Caco-2 (cell line): Measurements from ENCODE around the gene BDKRB1. TPM values are rescaled to one million over a fixed set of nuclear protein-coding genes. Genes with fewer than 3 reads are reported as not detected.

Experiments
- BruUV-seq: library from RNA; stranded (reverse); fragments of 400-500 nt; replicated peaks from 2 replicates; lab custom pipeline; 2021; lab: Mats Ljungman, UMichigan
- CTCF ChIA-PET: fragments of 300-600 bp; sonication (Branson Sonifier 250); formaldehyde crosslinking; loops from one replicate; lab custom pipeline; 2022; ENCODE audit warnings: antibody characterized with exemption; lab: Charles Lee
- POLR2A ChIA-PET: fragments of 300-600 bp; sonication (Branson Sonifier 250); formaldehyde crosslinking; loops from one replicate; lab custom pipeline; 2022; ENCODE audit warnings: antibody characterized with exemption; lab: Charles Lee
- DNase-seq, 2 experiments: peaks; one replicate each; pipeline versions ENCODE4 v3.0.0 to v3.0.0-alpha.2; 2020 to 2022
- H3K27me3 ChIP-seq: replicated peaks from 2 replicates; pipeline ENCODE4 v1.6.0; 2011; ENCODE audit warnings: low read length; ENCODE audit not compliant: control insufficient read depth, insufficient read depth
- H3K36me3 ChIP-seq: 2 replicates; pipeline ENCODE4 v1.5.1; 2011; ENCODE audit warnings: low read length; ENCODE audit not compliant: control insufficient read depth, insufficient read depth
- H3K4me1 ChIP-seq: fragments of 250-450 bp; sonication (Bioruptor Pico); 2 replicates; pipeline ENCODE4 v1.5.1; 2020; ENCODE audit warnings: mild to moderate bottlenecking
- H3K4me3 ChIP-seq: 2 replicates; pipeline ENCODE4 v1.5.1; 2011; ENCODE audit warnings: low read depth, mild to moderate bottlenecking, control low read depth, low read length
- H3K9me3 ChIP-seq: fragments of 250-450 bp; sonication (Bioruptor Pico); 2 replicates; pipeline ENCODE4 v1.5.1; 2020; ENCODE audit warnings: mild to moderate bottlenecking, moderate library complexity
- H3K27ac Mint-ChIP-seq: one replicate; pipeline ENCODE4 v1.8.0; 2022; ENCODE audit warnings: mixed read lengths; ENCODE audit not compliant: unreplicated experiment
- H3K27me3 Mint-ChIP-seq: one replicate; pipeline ENCODE4 v1.8.0; 2022; ENCODE audit warnings: mixed read lengths; ENCODE audit not compliant: insufficient read depth, unreplicated experiment
- H3K36me3 Mint-ChIP-seq: one replicate; pipeline ENCODE4 v1.8.0; 2022; ENCODE audit warnings: mild to moderate bottlenecking, mixed read lengths; ENCODE audit not compliant: insufficient read depth, unreplicated experiment
- H3K4me1 Mint-ChIP-seq: one replicate; pipeline ENCODE4 v1.8.0; 2022; ENCODE audit warnings: low read depth, mixed read lengths; ENCODE audit not compliant: unreplicated experiment
- H3K4me3 Mint-ChIP-seq: one replicate; pipeline ENCODE4 v1.8.0; 2022; ENCODE audit warnings: mild to moderate bottlenecking, moderate library complexity, mixed read lengths; ENCODE audit not compliant: unreplicated experiment
- H3K9me3 Mint-ChIP-seq: one replicate; pipeline ENCODE4 v1.8.0; 2022; ENCODE audit warnings: mixed read lengths; ENCODE audit not compliant: unreplicated experiment
- CTCF ChIP-seq, 2 experiments: fragments of 200-600 bp in 1 of 2; IDR thresholded peaks; 1 replicate in 1 of 2; 2 replicates in 1 of 2; pipeline versions ENCODE4 v1.5.1 to v1.8.0; 2011 to 2022; ENCODE audit warnings: antibody characterized with exemption in 1 of 2, control low read depth in 1 of 2, inconsistent platforms in 1 of 2, low read depth in 1 of 2, low read length in 1 of 2, mild to moderate bottlenecking in 1 of 2, moderate library complexity in 1 of 2; ENCODE audit not compliant: insufficient read depth in 1 of 2, severe bottlenecking in 1 of 2, unreplicated experiment in 1 of 2
- intact Hi-C: fragments of 100-400 bp; cut with micrococcal nuclease; formaldehyde crosslinking; loops from one replicate; pipeline ENCODE4 v1.10.0; 2022; ENCODE audit not compliant: unreplicated experiment
- total RNA-seq: library from RNA; stranded (reverse); gene quantifications from 2 replicates; pipeline ENCODE4 v1.2.3, GENCODE V29; 2022

Gene BDKRB1
- total RNA-seq, 1 experiment from 2014 or later: 0.18 TPM

GRCh38 chr14:96231056-96231455, 25.0 kb upstream of the BDKRB1 start:
- no TSS peak for BruUV-seq
- H3K27me3 Mint-ChIP-seq: no peaks in the 10 kb centered on the region
- ChIA-PET POLR2A (no interaction called here), CTCF (no interaction called here)
- H3K4me3 ChIP-seq: no peak overlapping the region
- 0 out of 2 replicates have a peak, but pooled peaks cover 8% of the 10 kb centered on the region for H3K4me1 ChIP-seq
- no peaks in the 10 kb centered on the region for H3K36me3 Mint-ChIP-seq
- intact Hi-C loops: no loop called here
- no peak overlapping the region for H3K27ac Mint-ChIP-seq
- TF ChIP-seq CTCF (IDR thresholded peaks at IDR 0.05; ENCODE audit: insufficient read depth in 1 of 2, low read depth in 1 of 2, low read length in 1 of 2, severe bottlenecking in 1 of 2, unreplicated experiment in 1 of 2): no peak
- no peaks in the 10 kb centered on the region for H3K27me3 ChIP-seq
- H3K9me3 Mint-ChIP-seq: no peaks in the 10 kb centered on the region
- no peak for DNase-seq
- H3K4me3 Mint-ChIP-seq: no peak overlapping the region
- no peaks in the 10 kb centered on the region for H3K4me1 Mint-ChIP-seq
- no peaks in the 10 kb centered on the region for H3K9me3 ChIP-seq
- no peaks in the 10 kb centered on the region for H3K36me3 ChIP-seq

GRCh38 chr14:96231526-96232130, 24.4 kb upstream of the BDKRB1 start:
- no peak for DNase-seq
- Mint-ChIP-seq H3K36me3 (no peaks in the 10 kb centered on the region), H3K27ac (no peak overlapping the region), H3K27me3 (no peaks in the 10 kb centered on the region), H3K4me3 (no peak overlapping the region), H3K9me3 (no peaks in the 10 kb centered on the region), H3K4me1 (no peaks in the 10 kb centered on the region)
- H3K4me3 ChIP-seq: no peak overlapping the region
- intact Hi-C loops: no loop called here
- ChIA-PET CTCF (no interaction called here), POLR2A (no interaction called here)
- H3K4me1 ChIP-seq: 0 out of 2 replicates have a peak, but pooled peaks cover 8% of the 10 kb centered on the region
- H3K9me3 ChIP-seq: no peaks in the 10 kb centered on the region
- no peaks in the 10 kb centered on the region for H3K36me3 ChIP-seq
- no TSS peak for BruUV-seq
- H3K27me3 ChIP-seq: no peaks in the 10 kb centered on the region
- TF ChIP-seq CTCF (IDR thresholded peaks at IDR 0.05; ENCODE audit: insufficient read depth in 1 of 2, low read depth in 1 of 2, low read length in 1 of 2, severe bottlenecking in 1 of 2, unreplicated experiment in 1 of 2): no peak

- ChIA-PET CTCF (no interaction called here), POLR2A (no interaction called here)
- Histone ChIP-seq H3K27me3 (no peaks in the 10 kb centered on the region), H3K4me1 (0 out of 2 replicates have a peak, but pooled peaks cover 8% of the 10 kb centered on the region), H3K9me3 (no peaks in the 10 kb centered on the region), H3K4me3 (no peak overlapping the region), H3K36me3 (no peaks in the 10 kb centered on the region)
- Mint-ChIP-seq H3K4me1 (no peaks in the 10 kb centered on the region), H3K27ac (no peak overlapping the region), H3K4me3 (no peak overlapping the region), H3K27me3 (no peaks in the 10 kb centered on the region), H3K9me3 (no peaks in the 10 kb centered on the region), H3K36me3 (no peaks in the 10 kb centered on the region)
- intact Hi-C loops: no loop called here
- TF ChIP-seq CTCF (IDR thresholded peaks at IDR 0.05; ENCODE audit: insufficient read depth in 1 of 2, low read depth in 1 of 2, low read length in 1 of 2, severe bottlenecking in 1 of 2, unreplicated experiment in 1 of 2): no peak
- no TSS peak for BruUV-seq
- DNase-seq: no peak
Observed at GRCh38 chr14:96232506-96232905, 23.5 kb upstream of the BDKRB1 start.
